ENCODE measurements around the gene GTPBP2. TPM values are rescaled to one million over a fixed set of nuclear protein-coding genes. Genes with fewer than 3 reads are reported as not detected.

GTPBP2 gene
- total and polyA plus RNA-seq, 2 of the 4 experiments (the other 2 are of a cell fraction): 38.4 to 86.6 TPM

DNA sequence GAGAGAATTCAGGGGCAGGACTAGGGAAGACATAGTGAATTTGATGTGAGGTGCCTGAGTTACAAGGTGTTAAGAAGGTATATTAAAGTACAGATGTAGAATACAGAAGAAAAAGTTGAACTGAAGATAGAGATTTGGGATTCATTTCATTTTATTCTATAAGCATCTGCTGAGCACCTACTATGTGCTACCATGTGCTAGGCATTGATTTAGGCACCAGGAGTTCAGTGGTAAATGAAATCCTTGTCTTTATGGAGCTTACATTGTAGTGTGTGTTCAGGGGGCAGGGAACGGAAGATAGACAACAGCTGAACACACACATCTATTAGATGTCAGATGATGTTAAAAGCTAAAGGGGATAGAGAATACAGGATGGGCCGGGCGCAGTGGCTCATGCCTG is 18.5 kb upstream of the GTPBP2 start:
- H3K9me1 ChIP-seq (ENCODE audit: insufficient read depth, low read length): 0 out of 2 replicates have a peak, but pooled peaks cover 5% of the 10 kb centered on the region

More for the DNA sequence above, 18.5 kb upstream of the GTPBP2 start:
- H2AK9ac ChIP-seq (replicated peaks; ENCODE audit: low read depth, low read length, poor library complexity): no peak overlapping the region
- H3K9ac ChIP-seq (ENCODE audit: low read depth, low read length): no peak overlapping the region
- dilution Hi-C loops (cut with HindIII; ENCODE audit: low sequenced_read_pairs, unreplicated experiment): no loop called here
- no peak overlapping the region for H3K4ac ChIP-seq (ENCODE audit: low read depth, low read length)
- no peak overlapping the region for H4K91ac ChIP-seq (ENCODE audit: insufficient read depth, low read depth, low read length)
- no peak for ATAC-seq (ENCODE audit: low read depth)
- no peak overlapping the region for H3K18ac ChIP-seq (ENCODE audit: low read depth, low read length)
- no peak overlapping the region for H3K23ac ChIP-seq (ENCODE audit: low read depth, low read length)
- no peak overlapping the region for H2BK15ac ChIP-seq (ENCODE audit: low read depth, low read length)
- H3K4me2 ChIP-seq (ENCODE audit: low read depth, low read length): no peak overlapping the region
- no peak overlapping the region for H2BK20ac ChIP-seq (ENCODE audit: low read depth, low read length)
- H2AK5ac ChIP-seq (ENCODE audit: low read depth, low read length): no peak overlapping the region
- H3K56ac ChIP-seq (ENCODE audit: extremely low read depth, insufficient read depth, low read length): no peak overlapping the region
- H3K79me1 ChIP-seq (ENCODE audit: low read depth in 1 of 2, low read length in 2 of 2): 0 out of 4 replicates have a peak, but pooled peaks cover 0 to 1% of the 10 kb centered on the region in 2 experiments
- H2AFZ ChIP-seq (replicated peaks; ENCODE audit: low read length, poor library complexity): no peak overlapping the region
- H4K20me1 ChIP-seq (ENCODE audit: insufficient read depth, low read length): no peaks in the 10 kb centered on the region
- no peak overlapping the region for H2BK120ac ChIP-seq (ENCODE audit: low read depth, low read length)
- ChIA-PET CTCF (no interaction called here), POLR2A (ENCODE audit: unreplicated experiment) (no interaction called here)
- DNase-seq: no peak
- no peaks in the 10 kb centered on the region for H3K4me1 ChIP-seq (ENCODE audit: control insufficient read depth, insufficient read depth, low read length)
- H3K4me3 ChIP-seq (ENCODE audit: insufficient read depth, low read depth, low read length): no peak overlapping the region
- no peak overlapping the region for H3K27ac ChIP-seq (ENCODE audit: insufficient read depth, low read length)
- TF ChIP-seq RFX5 (IDR thresholded peaks at IDR 0.05; ENCODE audit: low read depth, low read length): no peak
- TF ChIP-seq MAFK (IDR thresholded peaks at IDR 0.05; ENCODE audit: low read depth, low read length): no peak
- no peak for TF ChIP-seq MXI1 (IDR thresholded peaks at IDR 0.05; ENCODE audit: borderline replicate concordance, low read depth, low read length)
- no peak for TF ChIP-seq RAD21 (IDR thresholded peaks at IDR 0.05; ENCODE audit: low read length)
- TF ChIP-seq, protein P1, sequence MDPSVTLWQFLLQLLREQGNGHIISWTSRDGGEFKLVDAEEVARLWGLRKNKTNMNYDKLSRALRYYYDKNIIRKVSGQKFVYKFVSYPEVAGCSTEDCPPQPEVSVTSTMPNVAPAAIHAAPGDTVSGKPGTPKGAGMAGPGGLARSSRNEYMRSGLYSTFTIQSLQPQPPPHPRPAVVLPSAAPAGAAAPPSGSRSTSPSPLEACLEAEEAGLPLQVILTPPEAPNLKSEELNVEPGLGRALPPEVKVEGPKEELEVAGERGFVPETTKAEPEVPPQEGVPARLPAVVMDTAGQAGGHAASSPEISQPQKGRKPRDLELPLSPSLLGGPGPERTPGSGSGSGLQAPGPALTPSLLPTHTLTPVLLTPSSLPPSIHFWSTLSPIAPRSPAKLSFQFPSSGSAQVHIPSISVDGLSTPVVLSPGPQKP (IDR thresholded peaks at IDR 0.05; ENCODE audit: borderline replicate concordance, low read depth, low read length): no peak
- TF ChIP-seq MAZ (IDR thresholded peaks at IDR 0.05; ENCODE audit: borderline replicate concordance, low read depth, low read length): no peak
- TF ChIP-seq RCOR1 (IDR thresholded peaks at IDR 0.05; ENCODE audit: insufficient replicate concordance, low read length): no peak
- TF ChIP-seq FOS (IDR thresholded peaks at IDR 0.05; ENCODE audit: low read depth, low read length): no peak
- TF ChIP-seq POLR2A (IDR thresholded peaks at IDR 0.05; ENCODE audit: low read depth, low read length): no peak
- TF ChIP-seq, protein P2, sequence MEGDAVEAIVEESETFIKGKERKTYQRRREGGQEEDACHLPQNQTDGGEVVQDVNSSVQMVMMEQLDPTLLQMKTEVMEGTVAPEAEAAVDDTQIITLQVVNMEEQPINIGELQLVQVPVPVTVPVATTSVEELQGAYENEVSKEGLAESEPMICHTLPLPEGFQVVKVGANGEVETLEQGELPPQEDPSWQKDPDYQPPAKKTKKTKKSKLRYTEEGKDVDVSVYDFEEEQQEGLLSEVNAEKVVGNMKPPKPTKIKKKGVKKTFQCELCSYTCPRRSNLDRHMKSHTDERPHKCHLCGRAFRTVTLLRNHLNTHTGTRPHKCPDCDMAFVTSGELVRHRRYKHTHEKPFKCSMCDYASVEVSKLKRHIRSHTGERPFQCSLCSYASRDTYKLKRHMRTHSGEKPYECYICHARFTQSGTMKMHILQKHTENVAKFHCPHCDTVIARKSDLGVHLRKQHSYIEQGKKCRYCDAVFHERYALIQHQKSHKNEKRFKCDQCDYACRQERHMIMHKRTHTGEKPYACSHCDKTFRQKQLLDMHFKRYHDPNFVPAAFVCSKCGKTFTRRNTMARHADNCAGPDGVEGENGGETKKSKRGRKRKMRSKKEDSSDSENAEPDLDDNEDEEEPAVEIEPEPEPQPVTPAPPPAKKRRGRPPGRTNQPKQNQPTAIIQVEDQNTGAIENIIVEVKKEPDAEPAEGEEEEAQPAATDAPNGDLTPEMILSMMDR (conservative IDR thresholded peaks at IDR 0.05; ENCODE audit: low read depth, low read length): no peak
- TF ChIP-seq USF2 (IDR thresholded peaks at IDR 0.05; ENCODE audit: low read depth, low read length): no peak
- no peak for TF ChIP-seq CEBPB (IDR thresholded peaks at IDR 0.05; ENCODE audit: low read depth, low read length)
- TF ChIP-seq CHD1 (IDR thresholded peaks at IDR 0.05; ENCODE audit: low read depth, low read length): no peak
- TF ChIP-seq BHLHE40 (IDR thresholded peaks at IDR 0.05; ENCODE audit: low read depth, low read length): no peak
- TF ChIP-seq NFE2L2 (IDR thresholded peaks at IDR 0.05; ENCODE audit: low read depth, low read length): no peak
- H2BK5ac ChIP-seq (ENCODE audit: low read depth, low read length, poor library complexity, severe bottlenecking): no peak overlapping the region
- no peak overlapping the region for H4K5ac ChIP-seq (ENCODE audit: low read depth, low read length)
- H3K9me3 ChIP-seq (ENCODE audit: control insufficient read depth, insufficient read depth, low read length): no peaks in the 10 kb centered on the region
- intact Hi-C loops (cut with micrococcal nuclease): no loop called here
- in situ Hi-C loops (cut with MboI; ENCODE audit: low sequenced_read_pairs): no loop called here
- no peaks in the 10 kb centered on the region; the same call in 1 of the 2 replicates for H3K27me3 ChIP-seq (ENCODE audit: control insufficient read depth, insufficient read depth, low read length)
- H3K36me3 ChIP-seq (ENCODE audit: control insufficient read depth, insufficient read depth, low read length): peaks cover 2% of the 10 kb centered on the region
- H3K14ac ChIP-seq (replicated peaks; ENCODE audit: low read depth, low read length): no peak overlapping the region
- no TSS peak for BruUV-seq (replicated peaks)
- H4K8ac ChIP-seq (ENCODE audit: low read depth in 2 of 2, low read length in 2 of 2): no peak overlapping the region
- WGBS, 2 experiments (ENCODE audit: extremely low coverage in 2 of 2, insufficient read length in 1 of 2): no CpG with 5 or more reads among the region's 3 CpGs

All from IMR-90 (cell line).